Effector memory CD8-positive, alpha-beta T cell (primary cell): ENCODE results near the gene PRKN.

Experiments used
- ATAC-seq: fragments of 150-1000 bp; cut with Tn5 transposase; replicated peaks from 2 replicates; pipeline ENCODE4 v1.10.0; 2021; ENCODE audit warnings: mild to moderate bottlenecking, moderate library complexity
- DNase-seq, 3 experiments: peaks; one replicate each; pipeline ENCODE4 v3.0.0; 2021
- H3K27ac Mint-ChIP-seq, 2 donors: one replicate each; pipeline ENCODE4 v1.8.0; 2022; ENCODE audit warnings: mild to moderate bottlenecking in 2 of 2, mixed read lengths in 2 of 2, moderate library complexity in 2 of 2
- H3K27me3 Mint-ChIP-seq, 2 donors: one replicate each; pipeline ENCODE4 v1.8.0; 2022; ENCODE audit warnings: mixed read lengths in 2 of 2
- H3K36me3 Mint-ChIP-seq: one replicate; pipeline ENCODE4 v1.8.0; 2022; ENCODE audit warnings: mild to moderate bottlenecking, moderate library complexity, mixed read lengths; ENCODE audit not compliant: insufficient read depth
- H3K4me1 Mint-ChIP-seq, 2 donors: one replicate each; pipeline ENCODE4 v1.8.0; 2022; ENCODE audit warnings: low read depth in 2 of 2, mixed read lengths in 2 of 2
- H3K4me3 Mint-ChIP-seq, 2 donors: one replicate each; pipeline ENCODE4 v1.8.0; 2022; ENCODE audit warnings: mild to moderate bottlenecking in 2 of 2, mixed read lengths in 2 of 2, moderate library complexity in 2 of 2
- H3K9me3 Mint-ChIP-seq, 2 donors: one replicate each; pipeline ENCODE4 v1.8.0; 2022; ENCODE audit warnings: mixed read lengths in 2 of 2

The PRKN gene

DNA sequence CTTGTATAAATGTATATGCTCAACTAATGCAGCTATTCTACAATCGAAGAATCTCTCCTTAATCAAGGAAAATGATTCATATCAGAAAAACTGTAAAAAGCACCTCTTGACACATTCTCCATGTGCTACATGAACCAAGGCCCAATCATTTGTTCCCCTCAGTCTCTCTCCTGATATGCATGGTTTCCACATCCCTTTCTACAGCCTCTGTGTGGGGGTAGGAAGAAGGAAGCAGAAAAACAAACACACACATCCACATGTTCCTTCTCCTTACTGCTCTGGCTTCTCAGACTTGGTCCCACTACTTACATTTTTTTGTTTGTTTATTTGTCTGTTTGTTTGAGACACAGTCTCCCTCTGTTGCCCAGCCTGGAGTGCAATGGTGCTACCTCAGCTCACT, 510.5 kb downstream of the PRKN start:
- no peak overlapping the region for H3K4me3 Mint-ChIP-seq
- peaks cover 0 to 2% of the 10 kb centered on the region in 2 donors for H3K4me1 Mint-ChIP-seq
- ATAC-seq: no peak
- no peaks in the 10 kb centered on the region for H3K27me3 Mint-ChIP-seq
- no peak overlapping the region for H3K27ac Mint-ChIP-seq
- DNase-seq: no peak
- peaks cover 5 to 7% of the 10 kb centered on the region in 2 donors for H3K9me3 Mint-ChIP-seq
- peaks cover 3% of the 10 kb centered on the region for H3K36me3 Mint-ChIP-seq

DNA sequence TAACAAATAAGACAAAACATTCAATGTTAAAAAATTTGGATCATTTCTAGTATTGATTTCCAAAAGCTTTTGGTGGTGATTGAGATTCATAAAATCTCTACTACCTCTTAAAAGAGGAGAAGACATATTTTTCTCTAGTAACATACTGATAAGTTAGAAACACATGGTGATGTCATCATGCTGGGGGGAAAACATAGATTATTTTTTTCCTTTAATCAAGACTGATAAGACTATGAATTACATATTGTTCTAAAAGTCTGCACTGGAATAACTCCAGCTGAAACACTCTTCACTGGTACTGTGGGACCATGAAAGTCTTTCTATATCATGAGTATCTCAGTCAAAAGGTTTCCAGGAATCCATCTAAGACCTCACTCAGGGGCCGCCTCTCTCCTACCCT, 515.8 kb downstream of the PRKN start:
- H3K36me3 Mint-ChIP-seq: peaks cover 3% of the 10 kb centered on the region
- no peak for DNase-seq
- H3K27ac Mint-ChIP-seq: no peak overlapping the region

DNA sequence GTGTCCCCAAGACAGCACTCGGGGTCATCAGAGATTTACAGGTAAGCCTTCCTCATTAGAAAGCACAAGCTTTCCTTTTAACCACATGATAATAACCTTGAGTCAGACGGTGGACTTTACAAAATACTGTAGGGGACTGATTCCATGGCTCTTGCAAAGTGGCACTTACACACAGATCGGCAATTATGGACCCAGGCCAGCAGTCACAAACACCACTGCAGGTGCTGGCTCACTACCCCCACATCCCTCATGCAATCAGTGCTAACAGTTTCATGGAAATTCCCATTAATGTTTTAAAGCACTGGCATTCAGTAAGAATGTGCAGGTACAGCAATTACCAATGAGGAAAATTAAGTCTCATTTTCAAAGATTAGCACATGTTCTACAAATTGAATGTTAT, 516.5 kb downstream of the PRKN start:
- no peak overlapping the region for H3K4me3 Mint-ChIP-seq
- no peak overlapping the region for H3K27ac Mint-ChIP-seq
- no peak for DNase-seq
- H3K4me1 Mint-ChIP-seq: no peaks in the 10 kb centered on the region
- no peak for ATAC-seq
- peaks cover 3% of the 10 kb centered on the region for H3K36me3 Mint-ChIP-seq
- peaks cover 7% of the 10 kb centered on the region in 2 donors for H3K9me3 Mint-ChIP-seq
- H3K27me3 Mint-ChIP-seq: no peaks in the 10 kb centered on the region

More for the DNA sequence above, 515.8 kb downstream of the PRKN start:
- Mint-ChIP-seq H3K9me3 (peaks cover 7% of the 10 kb centered on the region in 2 donors), H3K4me1 (no peaks in the 10 kb centered on the region), H3K4me3 (no peak overlapping the region), H3K27me3 (no peaks in the 10 kb centered on the region)
- no peak for ATAC-seq

DNA sequence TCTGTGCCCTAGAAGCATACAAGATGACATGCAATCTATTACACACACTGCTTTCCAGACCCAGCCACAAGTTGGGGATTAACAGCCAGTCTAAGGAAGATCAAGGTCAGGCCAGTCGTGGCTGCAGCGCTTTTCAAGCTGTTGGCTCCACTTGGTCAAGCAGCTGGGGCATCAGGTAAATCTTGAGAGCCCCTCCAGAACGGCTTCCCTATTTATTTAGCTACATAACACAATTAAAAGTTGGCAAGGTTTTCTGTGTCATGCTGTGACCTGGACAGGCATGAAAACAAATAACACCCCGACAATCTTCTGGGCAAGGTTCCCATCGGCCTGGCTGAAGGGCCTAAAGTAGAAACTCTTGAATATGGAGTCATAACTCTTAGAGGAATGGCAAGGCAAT, 524.3 kb downstream of the PRKN start:
- no peaks in the 10 kb centered on the region for H3K36me3 Mint-ChIP-seq
- H3K27ac Mint-ChIP-seq: no peak overlapping the region
- peaks cover 0 to 2% of the 10 kb centered on the region in 2 donors for H3K4me1 Mint-ChIP-seq
- DNase-seq (no peak), ATAC-seq (no peak)
- peaks cover 5 to 7% of the 10 kb centered on the region in 2 donors for H3K9me3 Mint-ChIP-seq
- no peak overlapping the region for H3K4me3 Mint-ChIP-seq
- H3K27me3 Mint-ChIP-seq: no peaks in the 10 kb centered on the region

DNA sequence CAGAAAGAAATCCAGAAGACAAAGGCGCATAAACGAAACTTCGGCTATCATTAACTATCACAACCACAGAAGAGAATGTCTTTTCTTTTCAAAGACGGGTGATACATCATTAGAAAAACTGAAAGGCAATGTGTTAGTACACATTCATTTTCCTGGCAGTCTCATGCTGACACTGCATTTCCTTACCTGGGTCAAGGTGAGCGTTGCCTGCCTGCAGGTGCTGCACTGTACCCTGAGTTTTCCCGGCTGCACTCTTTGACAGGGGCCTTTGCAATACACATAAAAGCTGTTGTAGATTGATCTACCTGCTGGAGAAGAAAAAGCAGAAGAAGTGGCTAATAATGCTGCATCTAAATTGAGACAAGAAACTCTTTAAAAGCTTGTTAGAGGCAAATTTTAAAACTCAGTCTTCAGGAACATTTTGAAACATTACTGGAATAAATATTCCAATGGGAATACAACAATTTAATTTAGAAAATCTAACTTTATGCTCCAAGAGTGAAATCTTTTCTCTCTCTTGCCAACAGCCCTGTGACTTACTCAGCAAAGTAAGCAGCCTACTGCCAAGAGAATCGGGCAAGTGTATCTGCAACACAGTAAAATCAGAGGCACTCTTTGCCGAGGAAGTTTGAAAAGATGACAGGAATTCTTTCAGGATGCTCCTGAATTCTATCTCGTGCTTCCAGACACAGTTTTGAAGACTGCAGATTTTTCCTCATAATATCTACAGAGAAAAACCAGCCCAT, 526.4 kb downstream of the PRKN start:
- Mint-ChIP-seq H3K27me3 (no peaks in the 10 kb centered on the region), H3K4me3 (no peak overlapping the region), H3K9me3 (peaks cover 0 to 2% of the 10 kb centered on the region in 2 donors), H3K4me1 (peaks cover 0 to 2% of the 10 kb centered on the region in 2 donors), H3K36me3 (no peaks in the 10 kb centered on the region), H3K27ac (no peak overlapping the region)
- ATAC-seq (no peak), DNase-seq (no peak)

DNA sequence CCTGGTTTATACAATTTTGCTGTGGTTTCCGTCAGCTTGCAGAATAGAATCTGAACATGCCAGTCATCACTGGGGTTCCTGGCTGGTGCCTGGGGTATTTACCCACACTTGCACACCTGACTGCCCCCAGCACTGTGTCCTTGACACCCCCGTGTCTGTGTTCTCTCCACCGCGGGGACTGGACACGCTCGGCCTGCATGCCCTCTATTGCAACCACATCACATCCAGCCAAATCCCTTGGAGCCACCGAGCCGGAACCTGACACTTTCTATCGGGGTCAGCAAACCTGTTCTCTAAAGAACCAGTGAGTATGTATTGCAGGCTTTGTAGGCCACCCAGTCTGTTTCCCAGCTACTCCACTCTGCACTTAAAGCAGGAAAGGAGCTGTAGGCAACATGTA, 527.5 kb downstream of the PRKN start:
- no peaks in the 10 kb centered on the region for H3K36me3 Mint-ChIP-seq
- no peak overlapping the region for H3K27ac Mint-ChIP-seq
- peaks cover 0 to 2% of the 10 kb centered on the region in 2 donors for H3K4me1 Mint-ChIP-seq
- no peak for DNase-seq
- no peaks in the 10 kb centered on the region for H3K27me3 Mint-ChIP-seq
- H3K9me3 Mint-ChIP-seq: peaks cover 0 to 2% of the 10 kb centered on the region in 2 donors
- no peak overlapping the region for H3K4me3 Mint-ChIP-seq
- ATAC-seq: no peak

DNA sequence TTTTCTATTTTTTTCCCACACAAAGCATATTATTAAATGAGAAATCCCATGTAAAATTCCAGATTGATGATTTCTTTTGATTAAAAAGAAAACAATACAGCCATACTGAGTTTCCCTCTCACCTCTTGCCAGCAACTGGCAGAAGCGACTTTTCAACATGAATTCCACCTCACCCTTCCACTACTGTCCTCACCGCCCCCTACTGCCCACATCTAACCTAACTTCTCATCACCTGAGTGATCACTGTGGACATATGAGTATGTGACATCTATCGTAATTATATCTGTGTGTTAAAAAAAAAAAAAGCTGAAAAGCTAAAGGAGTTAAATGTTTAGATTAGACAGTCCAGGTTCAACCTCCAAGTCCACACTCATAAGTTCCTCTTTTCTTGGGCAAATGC, 528.6 kb downstream of the PRKN start:
- Mint-ChIP-seq H3K4me3 (no peak overlapping the region), H3K27ac (no peak overlapping the region), H3K36me3 (no peaks in the 10 kb centered on the region), H3K27me3 (no peaks in the 10 kb centered on the region), H3K9me3 (peaks cover 0 to 2% of the 10 kb centered on the region in 2 donors), H3K4me1 (peaks cover 0 to 2% of the 10 kb centered on the region in 2 donors)
- no peak for DNase-seq
- no peak for ATAC-seq

DNA sequence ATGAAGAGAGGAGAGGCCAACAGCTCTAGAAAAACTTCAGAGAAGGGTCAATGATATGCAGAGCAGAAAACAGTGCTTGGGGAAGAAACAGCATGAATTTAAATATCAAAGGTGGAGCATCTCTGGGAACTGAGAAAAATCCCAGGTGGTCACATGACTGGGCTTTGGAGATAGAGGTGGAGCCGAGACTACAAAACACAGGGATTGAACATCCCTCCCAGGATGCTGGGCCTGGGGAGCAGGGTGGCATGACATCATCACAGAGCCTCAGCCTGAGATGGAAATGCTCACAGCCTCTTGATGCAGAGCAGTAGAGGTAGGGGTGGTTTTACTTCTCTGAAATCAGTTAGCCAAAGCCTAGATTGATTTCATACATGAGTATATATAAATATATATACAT, 529.5 kb downstream of the PRKN start:
- DNase-seq: no peak
- Mint-ChIP-seq H3K36me3 (no peaks in the 10 kb centered on the region), H3K27ac (no peak overlapping the region), H3K9me3 (peaks cover 0 to 2% of the 10 kb centered on the region in 2 donors), H3K4me3 (no peak overlapping the region), H3K4me1 (peaks cover 0 to 2% of the 10 kb centered on the region in 2 donors), H3K27me3 (no peaks in the 10 kb centered on the region)
- no peak for ATAC-seq

DNA sequence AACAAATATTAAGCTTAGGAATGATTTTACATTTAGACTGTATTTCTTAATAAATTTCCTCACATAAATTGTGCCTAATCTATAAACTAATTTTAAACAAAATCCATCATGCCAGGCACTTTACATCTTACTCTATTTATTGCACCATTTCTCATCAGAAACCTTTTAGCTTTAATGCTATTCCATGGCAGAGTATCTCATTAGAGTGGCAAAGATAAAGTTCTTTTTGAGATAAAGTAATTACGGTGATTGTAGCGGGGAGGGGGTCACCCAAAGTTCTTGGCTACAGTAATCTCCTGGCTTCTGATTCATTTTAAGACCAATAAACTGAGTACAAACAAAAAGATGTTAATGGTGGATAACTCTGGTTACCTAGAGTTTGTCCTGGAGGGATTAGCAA, 532.1 kb downstream of the PRKN start:
- no peak for DNase-seq
- Mint-ChIP-seq H3K4me3 (no peak overlapping the region), H3K9me3 (no peaks in the 10 kb centered on the region), H3K27me3 (no peaks in the 10 kb centered on the region), H3K4me1 (peaks cover 0 to 2% of the 10 kb centered on the region in 2 donors), H3K36me3 (no peaks in the 10 kb centered on the region), H3K27ac (no peak overlapping the region)
- ATAC-seq: no peak

DNA sequence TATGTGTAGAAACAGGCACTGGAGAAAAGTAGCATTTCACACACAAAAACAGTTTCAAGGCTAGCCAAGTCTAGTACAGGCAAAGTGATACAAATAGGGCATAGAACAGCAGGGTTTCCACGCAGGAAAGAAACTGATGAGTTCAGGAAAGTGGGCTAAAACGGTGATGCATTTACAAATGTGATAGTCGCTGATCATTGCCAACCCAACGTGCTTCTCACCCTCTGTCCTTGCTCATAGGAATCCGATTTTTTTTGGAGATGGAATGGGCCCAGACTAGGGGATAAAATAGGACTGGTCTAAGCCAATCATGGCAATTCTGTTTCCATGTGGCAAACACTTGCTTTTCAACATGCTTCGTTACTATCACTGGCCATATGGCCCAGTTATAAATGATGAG, 536.6 kb downstream of the PRKN start:
- Mint-ChIP-seq H3K9me3 (peaks cover 0 to 8% of the 10 kb centered on the region in 2 donors), H3K4me3 (no peak overlapping the region), H3K27ac (no peak overlapping the region), H3K27me3 (no peaks in the 10 kb centered on the region), H3K4me1 (no peaks in the 10 kb centered on the region), H3K36me3 (no peaks in the 10 kb centered on the region)
- ATAC-seq (no peak), DNase-seq (no peak)

DNA sequence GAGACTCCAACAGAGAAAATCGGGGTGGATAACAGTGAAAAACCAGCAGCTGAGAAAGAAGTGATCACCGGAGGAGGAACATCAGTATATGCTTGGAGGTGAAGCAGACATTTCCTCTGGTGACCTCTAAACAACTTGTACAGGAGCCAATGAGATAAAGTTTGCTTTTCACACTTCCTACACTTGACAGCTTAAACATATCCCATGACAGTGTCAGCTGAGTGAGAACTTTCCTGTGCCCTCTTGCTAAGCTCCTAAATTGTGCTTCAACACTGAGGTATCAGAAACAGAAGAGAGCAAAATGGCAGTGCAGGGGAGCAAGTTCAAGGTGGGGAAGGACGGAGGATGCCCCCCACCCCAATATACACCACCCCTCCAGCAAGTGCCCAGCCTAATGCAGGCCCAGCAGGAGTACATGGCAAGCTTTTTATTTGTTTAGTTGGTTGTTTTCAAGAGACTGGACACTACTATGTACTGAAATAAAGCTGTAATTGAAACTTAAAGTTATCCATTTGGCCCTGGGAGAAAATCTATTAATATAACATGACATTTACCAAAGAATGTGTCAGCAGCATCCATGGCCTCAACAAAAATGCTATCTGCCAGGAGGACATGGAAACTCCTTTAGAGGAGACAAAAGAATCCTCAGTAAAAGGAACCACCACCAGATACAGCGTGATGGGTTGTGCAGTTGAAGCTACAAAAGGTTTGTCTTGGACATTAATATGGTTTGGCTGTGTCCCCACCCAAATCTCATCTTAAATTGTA, 540.2 kb downstream of the PRKN start:
- Mint-ChIP-seq H3K4me1 (no peaks in the 10 kb centered on the region), H3K36me3 (no peaks in the 10 kb centered on the region), H3K27ac (no peak overlapping the region), H3K4me3 (no peak overlapping the region), H3K9me3 (peaks cover 0 to 8% of the 10 kb centered on the region in 2 donors), H3K27me3 (no peaks in the 10 kb centered on the region)
- no peak for ATAC-seq
- DNase-seq: no peak

DNA sequence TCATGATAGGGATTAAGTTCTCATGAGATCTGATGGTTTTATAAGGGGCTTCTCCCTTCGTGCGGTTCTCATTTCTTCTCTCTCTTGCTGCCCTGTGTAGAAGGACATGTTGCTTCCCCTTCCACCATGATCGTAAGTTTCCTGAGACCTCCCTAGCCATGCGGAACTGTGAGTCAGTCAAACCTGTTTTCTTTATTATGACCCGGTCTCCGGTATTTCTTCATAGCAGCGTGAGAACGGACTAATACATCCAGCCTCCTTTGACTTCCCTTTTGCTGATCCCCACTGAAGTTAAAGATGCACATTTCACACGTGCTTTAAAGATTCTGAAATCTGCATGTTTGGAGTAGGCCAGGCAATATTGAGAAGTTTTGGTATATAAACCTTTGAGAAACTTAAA, 543.1 kb downstream of the PRKN start:
- Mint-ChIP-seq H3K27ac (peak overlapping the region in 1 of 2 donors; percentile 49), H3K4me3 (no peak overlapping the region), H3K9me3 (peaks cover 0 to 8% of the 10 kb centered on the region in 2 donors), H3K27me3 (no peaks in the 10 kb centered on the region), H3K36me3 (no peaks in the 10 kb centered on the region), H3K4me1 (no peaks in the 10 kb centered on the region)
- DNase-seq (no peak), ATAC-seq (no peak)

DNA sequence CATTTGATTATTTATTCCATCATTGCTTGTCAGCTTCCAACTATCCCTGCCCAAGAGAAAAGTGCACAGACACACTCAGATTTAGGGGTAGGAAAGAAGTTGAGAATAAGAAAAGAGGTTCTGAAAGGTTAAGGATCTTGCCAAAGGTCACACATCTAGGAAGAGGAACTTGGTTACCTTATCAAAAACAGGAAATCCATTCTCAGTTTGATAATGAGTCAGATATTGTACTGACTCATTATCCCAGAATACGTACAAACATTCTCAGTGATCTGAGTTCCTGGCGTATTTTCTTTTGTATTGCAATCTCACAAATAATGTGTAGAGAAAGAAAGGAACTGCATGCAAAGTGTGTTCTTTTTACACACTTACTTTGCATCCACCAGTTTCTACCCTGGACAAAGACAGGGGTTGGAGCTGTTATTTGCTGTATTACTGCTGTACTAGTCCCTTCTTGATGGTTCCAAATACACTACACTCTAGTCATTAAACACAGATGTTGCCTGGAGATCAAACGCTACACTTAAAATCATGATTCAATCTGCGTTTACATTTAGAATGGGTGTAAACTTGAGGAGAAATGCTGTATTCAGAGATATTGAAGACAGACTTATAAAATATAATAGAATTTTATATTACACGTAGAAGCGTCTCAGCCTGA, 545.7 kb downstream of the PRKN start:
- Mint-ChIP-seq H3K9me3 (no peaks in the 10 kb centered on the region), H3K4me1 (no peaks in the 10 kb centered on the region), H3K27me3 (no peaks in the 10 kb centered on the region), H3K4me3 (no peak overlapping the region), H3K27ac (no peak overlapping the region), H3K36me3 (no peaks in the 10 kb centered on the region)
- no peak for ATAC-seq
- no peak for DNase-seq

DNA sequence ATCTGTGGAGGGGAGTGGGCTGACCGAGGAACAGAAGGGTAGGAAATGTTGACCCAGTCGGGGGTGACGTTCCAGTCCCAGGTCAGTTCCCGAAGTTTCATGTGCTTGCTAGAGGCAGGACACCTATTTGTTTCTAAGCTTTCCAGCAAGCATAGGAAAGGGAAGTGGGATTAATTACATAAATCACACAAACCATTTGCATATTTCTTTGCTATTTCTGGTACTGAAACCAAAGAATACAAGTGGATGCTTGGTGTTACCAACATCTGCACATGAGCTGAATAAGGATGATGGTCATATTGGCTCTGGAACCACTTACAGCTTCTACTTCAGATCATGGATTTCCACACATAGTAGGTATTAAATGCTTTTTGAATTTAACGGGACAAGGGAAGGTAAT, 546.5 kb downstream of the PRKN start:
- Mint-ChIP-seq H3K27ac (no peak overlapping the region), H3K4me3 (no peak overlapping the region), H3K4me1 (no peaks in the 10 kb centered on the region), H3K9me3 (no peaks in the 10 kb centered on the region), H3K36me3 (no peaks in the 10 kb centered on the region), H3K27me3 (no peaks in the 10 kb centered on the region)
- DNase-seq (no peak), ATAC-seq (no peak)
